Endothelial cell of umbilical vein (primary cell): ENCODE data around the gene MSN. TPM values are rescaled to one million over a fixed set of nuclear protein-coding genes. Genes with fewer than 3 reads are reported as not detected.

Source experiments
- BruUV-seq: library from RNA; stranded (reverse); fragments of 400-500 nt; replicated peaks from 2 replicates; lab custom pipeline; 2021; lab: Mats Ljungman, UMichigan
- CTCF ChIA-PET: fragments of 300-600, 350-600 bp; sonication (Branson Sonifier 250); formaldehyde crosslinking; loops from one replicate; lab custom pipeline; 2021; ENCODE audit warnings: antibody characterized with exemption, inconsistent platforms; lab: Charles Lee
- POLR2A ChIA-PET: fragments of 300-600, 350-600 bp; sonication (Branson Sonifier 250); formaldehyde crosslinking; loops from one replicate; lab custom pipeline; 2021; ENCODE audit warnings: antibody characterized with exemption, inconsistent platforms; lab: Charles Lee
- DNase-seq: peaks from one replicate; pipeline ENCODE4 v3.0.0-alpha.2; 2011; ENCODE audit warnings: low read depth, low spot score
- FAIRE-seq: peaks from 2 replicates; lab custom pipeline; 2011; peaks lifted over from hg19 to GRCh38; lab: Jason Lieb, UNC
- H2AFZ ChIP-seq: 2 replicates; pipeline ENCODE4 v1.6.0; 2012; ENCODE audit warnings: low read depth, low read length, control low read depth, inconsistent platforms
- H3K27ac ChIP-seq: 2 replicates; pipeline ENCODE4 v1.5.1; 2011; ENCODE audit warnings: low read depth, mild to moderate bottlenecking, control low read depth, low read length, moderate library complexity; ENCODE audit not compliant: insufficient read depth
- H3K27me3 ChIP-seq, 2 experiments: 2 replicates each; pipeline versions ENCODE4 v1.6.0 to v1.6.1; 2011; ENCODE audit warnings: low read length in 2 of 2, mixed read lengths in 1 of 2; ENCODE audit not compliant: control insufficient read depth in 2 of 2, insufficient read depth in 2 of 2
- H3K36me3 ChIP-seq, 2 experiments: 2 replicates in 1 of 2; 3 replicates in 1 of 2; pipeline ENCODE4 v1.5.1; 2011; ENCODE audit warnings: low read length in 2 of 2, mild to moderate bottlenecking in 1 of 2, moderate library complexity in 1 of 2; ENCODE audit not compliant: control insufficient read depth in 2 of 2, insufficient read depth in 2 of 2; ENCODE audit errors: extremely low read depth in 1 of 2
- H3K4me1 ChIP-seq: 3 replicates; pipeline ENCODE4 v1.5.1; 2011; ENCODE audit warnings: mild to moderate bottlenecking, low read length; ENCODE audit not compliant: control insufficient read depth, insufficient read depth; ENCODE audit errors: extremely low read depth
- H3K4me2 ChIP-seq: 2 replicates; pipeline ENCODE4 v1.6.1; 2011; ENCODE audit warnings: low read length, control low read depth, mixed read lengths; ENCODE audit not compliant: insufficient read depth
- H3K4me3 ChIP-seq, 3 experiments: fragments of 200-600 bp in 1 of 3; sonication (generic), shearing (Covaris generic) in 1 of 3; replicated peaks in 1 of 3; 2 replicates each; pipeline ENCODE4 v1.5.1; 2011 to 2016; ENCODE audit warnings: control low read depth in 3 of 3, low read length in 3 of 3, mild to moderate bottlenecking in 2 of 3, inconsistent platforms in 1 of 3, low read depth in 1 of 3, moderate library complexity in 1 of 3; ENCODE audit not compliant: insufficient read depth in 1 of 3
- H3K79me2 ChIP-seq: 2 replicates; pipeline ENCODE4 v1.6.0; 2012; ENCODE audit warnings: low read length, inconsistent platforms; ENCODE audit not compliant: control insufficient read depth, insufficient read depth
- H3K9ac ChIP-seq: replicated peaks from 2 replicates; pipeline ENCODE3; 2011; ENCODE audit warnings: low read length, control low read depth; ENCODE audit not compliant: insufficient read depth; ENCODE audit errors: extremely low read depth
- H3K9me1 ChIP-seq: replicated peaks from 3 replicates; pipeline ENCODE4 v1.6.0; 2011; ENCODE audit warnings: mild to moderate bottlenecking, low read length; ENCODE audit not compliant: control insufficient read depth, insufficient read depth; ENCODE audit errors: extremely low read depth
- H3K9me3 ChIP-seq: replicated peaks from 2 replicates; pipeline ENCODE4 v1.5.1; 2012; ENCODE audit warnings: low read length, inconsistent platforms; ENCODE audit not compliant: control insufficient read depth, insufficient read depth
- H4K20me1 ChIP-seq: replicated peaks from 2 replicates; pipeline ENCODE3; 2011; ENCODE audit warnings: mild to moderate bottlenecking, low read length; ENCODE audit not compliant: control insufficient read depth, insufficient read depth; ENCODE audit errors: extremely low read depth
- EZH2 ChIP-seq: IDR thresholded peaks from 2 replicates; pipeline ENCODE4 v1.6.1; 2012; ENCODE audit warnings: borderline replicate concordance, low read depth, mild to moderate bottlenecking, moderate library complexity, low read length, inconsistent platforms; ENCODE audit not compliant: severe bottlenecking
- FOS ChIP-seq: IDR thresholded peaks from 2 replicates; pipeline ENCODE4 v1.6.1; 2011; ENCODE audit warnings: mild to moderate bottlenecking, low read length, moderate library complexity, borderline replicate concordance; ENCODE audit not compliant: insufficient read depth
- GATA2 ChIP-seq: IDR thresholded peaks from 2 replicates; pipeline ENCODE4 v1.7.0; 2011; ENCODE audit warnings: low read depth, mild to moderate bottlenecking, moderate library complexity, mixed read lengths, low read length; ENCODE audit not compliant: insufficient read length, insufficient read depth
- JUN ChIP-seq: IDR thresholded peaks from 2 replicates; pipeline ENCODE4 v1.6.1; 2011; ENCODE audit warnings: borderline replicate concordance, low read depth; ENCODE audit not compliant: insufficient read length, insufficient read depth
- MYC ChIP-seq: IDR thresholded peaks from one replicate; pipeline ENCODE4 v1.6.1; 2011; ENCODE audit warnings: mild to moderate bottlenecking, low read depth, low read length
- POLR2A ChIP-seq: IDR thresholded peaks from 2 replicates; pipeline ENCODE4 v1.6.1; 2012; ENCODE audit warnings: low read depth, mild to moderate bottlenecking, control low read depth, low read length
- POLR2AphosphoS5 ChIP-seq: IDR thresholded peaks from 2 replicates; pipeline ENCODE4 v1.6.1; 2012; ENCODE audit warnings: low read depth, mild to moderate bottlenecking, control low read depth, low read length, moderate library complexity; ENCODE audit not compliant: insufficient read depth
- dilution Hi-C: fragments of 300-500 bp; cut with MboI; formaldehyde crosslinking; loops from one replicate; pipeline ENCODE4 v1.15.0; 2019; ENCODE audit warnings: low sequenced_read_pairs; ENCODE audit not compliant: extremely low pct_ligation_motif_present
- intact Hi-C: fragments of 100-400 bp; cut with micrococcal nuclease; formaldehyde crosslinking; loops from one replicate; pipeline ENCODE4 v1.10.0; 2022
- polyA plus RNA-seq, 4 experiments: library from polyadenylated mRNA; depleted of rRNA in 3 of 4; stranded (reverse) in 3 of 4; unstranded in 1 of 4; fragments of >200 nt; gene quantifications; 2 replicates each; pipeline versions ENCODE4 v1.2.1 to v1.2.3, GENCODE V29; 2011 to 2012; ENCODE audit warnings: missing spikeins in 1 of 4
- total RNA-seq: library from RNA; stranded (reverse); gene quantifications from 2 replicates; pipeline ENCODE4 v1.2.3, GENCODE V29; 2021
- TF ChIP-seq, protein P1 (sequence below), 2 donors: IDR thresholded peaks; 1 replicate in 1 of 2; 2 replicates in 1 of 2; pipeline ENCODE4 v1.5.1; 2011; ENCODE audit warnings: low read length in 2 of 2, mild to moderate bottlenecking in 2 of 2, moderate library complexity in 2 of 2, control low read depth in 1 of 2, inconsistent platforms in 1 of 2, low read depth in 1 of 2; ENCODE audit not compliant: insufficient read depth in 1 of 2; ENCODE audit errors: extremely low read depth in 1 of 2
- TF ChIP-seq, protein P2 (sequence below): IDR thresholded peaks from 2 replicates; pipeline ENCODE4 v1.6.1; 2011; ENCODE audit not compliant: insufficient read depth, insufficient read length

MSN gene
- total and polyA plus RNA-seq, 2 donors (not counting 3 experiments of a cell fraction or from before 2014, with no cell fraction given) = 528 to 635 TPM

- no peaks in the 10 kb centered on the region for H3K27me3 ChIP-seq
- H2AFZ ChIP-seq = no peak overlapping the region
- CTCF ChIA-PET = interaction anchor here (1.1 to 1.2 kb wide), 2 partner anchors 12 to 18 kb away, joined by 3 read pairs; no protein-coding TSS in a partner anchor
- no peak overlapping the region for H3K4me2 ChIP-seq
- no peak overlapping the region for H3K27ac ChIP-seq
- TF ChIP-seq EZH2 (no peak), JUN (no peak), POLR2A (no peak), POLR2AphosphoS5 (no peak), MYC (no peak), GATA2 (no peak), FOS (no peak)
- TF ChIP-seq, protein P1, sequence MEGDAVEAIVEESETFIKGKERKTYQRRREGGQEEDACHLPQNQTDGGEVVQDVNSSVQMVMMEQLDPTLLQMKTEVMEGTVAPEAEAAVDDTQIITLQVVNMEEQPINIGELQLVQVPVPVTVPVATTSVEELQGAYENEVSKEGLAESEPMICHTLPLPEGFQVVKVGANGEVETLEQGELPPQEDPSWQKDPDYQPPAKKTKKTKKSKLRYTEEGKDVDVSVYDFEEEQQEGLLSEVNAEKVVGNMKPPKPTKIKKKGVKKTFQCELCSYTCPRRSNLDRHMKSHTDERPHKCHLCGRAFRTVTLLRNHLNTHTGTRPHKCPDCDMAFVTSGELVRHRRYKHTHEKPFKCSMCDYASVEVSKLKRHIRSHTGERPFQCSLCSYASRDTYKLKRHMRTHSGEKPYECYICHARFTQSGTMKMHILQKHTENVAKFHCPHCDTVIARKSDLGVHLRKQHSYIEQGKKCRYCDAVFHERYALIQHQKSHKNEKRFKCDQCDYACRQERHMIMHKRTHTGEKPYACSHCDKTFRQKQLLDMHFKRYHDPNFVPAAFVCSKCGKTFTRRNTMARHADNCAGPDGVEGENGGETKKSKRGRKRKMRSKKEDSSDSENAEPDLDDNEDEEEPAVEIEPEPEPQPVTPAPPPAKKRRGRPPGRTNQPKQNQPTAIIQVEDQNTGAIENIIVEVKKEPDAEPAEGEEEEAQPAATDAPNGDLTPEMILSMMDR (IDR thresholded peaks at IDR 0.05; ENCODE audit: extremely low read depth in 1 of 2, insufficient read depth in 1 of 2, low read depth in 1 of 2, low read length in 2 of 2) = no peak
- TF ChIP-seq, protein P2, sequence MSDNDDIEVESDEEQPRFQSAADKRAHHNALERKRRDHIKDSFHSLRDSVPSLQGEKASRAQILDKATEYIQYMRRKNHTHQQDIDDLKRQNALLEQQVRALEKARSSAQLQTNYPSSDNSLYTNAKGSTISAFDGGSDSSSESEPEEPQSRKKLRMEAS = no peak
- POLR2A ChIA-PET = no interaction called here
- peaks cover 4% of the 10 kb centered on the region for H4K20me1 ChIP-seq
- no peak for FAIRE-seq
- H3K4me1 ChIP-seq = peaks cover 52% of the 10 kb centered on the region
- H3K9me3 ChIP-seq = no peaks in the 10 kb centered on the region
- peaks cover 97% of the 10 kb centered on the region for H3K79me2 ChIP-seq
- no TSS peak for BruUV-seq
- DNase-seq = no peak
- no peak overlapping the region for H3K4me3 ChIP-seq
- H3K9ac ChIP-seq = no peak overlapping the region
- H3K9me1 ChIP-seq = no peaks in the 10 kb centered on the region
- H3K36me3 ChIP-seq = peaks cover 6 to 8% of the 10 kb centered on the region in 2 experiments
- intact Hi-C loops (no loop called here), dilution Hi-C loops (no loop called here)
These were observed 51.1 kb downstream of the MSN start for GRCh38 chrX:65718538-65718937.
